GM10847 (cell line): ENCODE results near the gene CLIC4.

Experiments used
- POLR2A ChIP-seq: IDR thresholded peaks from 2 replicates; pipeline ENCODE4 v1.6.1; 2011; ENCODE audit not compliant: insufficient read length; ENCODE audit errors: extremely low read depth

Gene CLIC4

DNA sequence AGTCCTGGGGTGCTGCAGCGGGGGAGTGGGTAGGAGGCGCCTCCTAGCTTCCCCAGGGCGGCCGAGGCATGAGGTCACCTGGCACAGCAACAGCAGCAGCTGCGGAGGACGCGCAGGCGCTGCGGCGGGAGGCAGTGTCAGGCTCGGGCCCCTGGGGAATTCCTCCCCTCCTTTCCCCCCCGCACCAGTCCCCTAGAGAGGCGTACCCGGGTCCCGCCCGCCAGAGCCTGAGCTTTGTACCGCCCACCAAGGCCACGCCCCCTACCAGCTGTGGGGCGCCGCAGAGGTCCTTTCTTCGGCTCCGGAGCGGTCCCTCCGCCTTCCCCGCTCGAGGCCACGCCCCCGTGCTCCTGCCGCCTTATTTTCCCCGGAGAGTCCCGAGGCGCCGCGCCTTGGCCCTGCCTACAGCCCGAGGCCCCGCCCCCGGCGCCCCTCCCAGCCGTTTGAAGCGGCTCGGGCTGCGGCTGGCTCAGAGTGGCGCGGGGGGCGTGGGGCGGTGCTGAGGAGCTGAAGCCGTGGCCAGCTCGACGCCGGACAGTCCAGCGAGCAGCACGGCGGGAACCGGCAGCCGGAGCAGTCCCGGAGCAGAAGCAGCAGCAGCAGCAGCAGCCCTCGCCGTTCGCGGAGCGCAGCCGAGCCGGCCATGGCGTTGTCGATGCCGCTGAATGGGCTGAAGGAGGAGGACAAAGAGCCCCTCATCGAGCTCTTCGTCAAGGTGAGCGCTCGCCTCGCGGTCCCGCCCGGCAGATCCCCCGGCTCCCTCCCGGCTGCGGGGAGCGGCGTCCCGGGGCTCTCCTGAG, at the start of gene CLIC4:
TSS of gene CLIC4 (plus strand) at position 537 of the 800 bp plus-strand sequence. CDS start at position 644, 107 bp downstream.
- peak; percentile 74 for TF ChIP-seq POLR2A

DNA sequence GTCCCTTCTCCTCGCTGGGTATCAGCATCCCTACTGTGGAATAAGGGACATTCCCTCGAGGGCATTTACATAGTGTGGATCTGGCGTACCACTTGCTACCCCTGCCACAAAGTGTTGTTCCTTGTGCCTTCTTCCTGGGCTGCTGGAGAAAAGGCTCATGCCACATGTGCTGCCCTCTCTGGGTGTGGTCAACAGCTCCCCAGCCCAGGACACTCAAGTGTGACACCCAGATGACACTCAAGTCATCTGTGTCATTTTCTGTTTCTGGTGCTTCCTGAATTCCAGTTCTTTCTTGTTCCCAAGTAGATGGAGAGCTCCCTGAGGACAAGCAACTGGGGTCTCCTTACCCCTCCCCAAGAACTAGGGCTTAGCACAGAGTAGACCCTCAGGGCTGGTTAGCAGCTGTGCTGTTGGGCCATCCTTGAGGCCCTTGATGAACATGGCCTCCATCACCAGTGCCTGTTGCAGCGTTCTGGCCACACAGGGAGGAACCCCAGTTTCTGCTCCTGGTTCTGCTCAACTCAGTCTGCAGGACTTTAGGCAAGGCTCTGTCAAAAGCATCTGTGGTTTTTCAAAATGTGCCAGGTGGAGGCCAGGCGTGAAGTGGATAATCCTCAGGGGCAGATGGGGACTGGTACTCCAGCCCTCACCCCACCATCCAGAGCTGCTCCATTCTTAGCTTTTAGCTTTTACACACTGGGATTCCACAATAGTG, 49.0 kb upstream of the CLIC4 start:
- no peak for TF ChIP-seq POLR2A

DNA sequence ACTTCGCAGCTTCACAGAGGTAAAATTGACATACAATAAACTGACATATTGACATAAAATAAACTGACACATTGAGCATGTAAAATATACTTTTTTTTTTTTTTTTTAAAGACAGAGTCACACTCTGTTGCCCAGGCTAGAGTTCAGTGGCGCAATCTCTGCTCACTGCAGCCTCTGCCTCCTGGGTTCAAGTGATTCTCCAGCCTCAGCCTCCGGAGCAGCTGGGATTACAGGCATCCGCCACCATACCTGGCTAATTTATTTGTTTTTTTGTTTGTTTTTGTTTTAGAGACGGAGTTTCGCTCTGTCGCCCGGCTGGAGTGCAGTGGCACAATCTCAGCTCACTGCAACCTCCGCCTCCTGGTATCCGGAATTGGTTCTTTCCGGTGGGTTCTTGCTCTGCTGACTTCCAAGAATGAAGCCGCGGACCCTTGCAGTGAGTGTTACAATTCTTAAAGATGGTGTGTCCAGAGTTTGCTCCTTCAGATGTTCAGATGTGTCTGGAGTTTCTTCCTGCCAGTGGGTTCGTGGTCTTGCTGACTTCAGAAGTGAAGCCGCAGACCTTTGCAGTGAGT, 48.4 kb upstream of the CLIC4 start:
- no peak for TF ChIP-seq POLR2A

DNA sequence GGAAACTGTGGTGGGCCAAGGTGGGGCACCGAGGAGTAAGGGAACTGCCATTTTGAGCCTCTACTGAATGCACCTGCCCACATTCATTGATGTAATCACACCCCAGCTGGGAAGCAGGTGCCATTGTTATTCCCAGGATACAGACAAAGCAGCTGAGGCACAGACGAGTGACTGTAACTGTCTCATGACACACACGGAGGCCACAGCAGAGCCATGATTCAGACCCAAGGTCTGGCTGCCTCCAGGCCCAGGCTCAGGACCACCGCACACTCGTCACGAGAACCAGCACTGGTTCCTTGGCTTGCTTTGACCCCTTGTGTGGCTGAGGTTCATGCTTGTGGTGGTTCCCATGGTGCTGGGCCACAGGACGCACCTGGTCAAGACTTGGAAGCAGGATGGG, 45.6 kb upstream of the CLIC4 start:
- no peak for TF ChIP-seq POLR2A

DNA sequence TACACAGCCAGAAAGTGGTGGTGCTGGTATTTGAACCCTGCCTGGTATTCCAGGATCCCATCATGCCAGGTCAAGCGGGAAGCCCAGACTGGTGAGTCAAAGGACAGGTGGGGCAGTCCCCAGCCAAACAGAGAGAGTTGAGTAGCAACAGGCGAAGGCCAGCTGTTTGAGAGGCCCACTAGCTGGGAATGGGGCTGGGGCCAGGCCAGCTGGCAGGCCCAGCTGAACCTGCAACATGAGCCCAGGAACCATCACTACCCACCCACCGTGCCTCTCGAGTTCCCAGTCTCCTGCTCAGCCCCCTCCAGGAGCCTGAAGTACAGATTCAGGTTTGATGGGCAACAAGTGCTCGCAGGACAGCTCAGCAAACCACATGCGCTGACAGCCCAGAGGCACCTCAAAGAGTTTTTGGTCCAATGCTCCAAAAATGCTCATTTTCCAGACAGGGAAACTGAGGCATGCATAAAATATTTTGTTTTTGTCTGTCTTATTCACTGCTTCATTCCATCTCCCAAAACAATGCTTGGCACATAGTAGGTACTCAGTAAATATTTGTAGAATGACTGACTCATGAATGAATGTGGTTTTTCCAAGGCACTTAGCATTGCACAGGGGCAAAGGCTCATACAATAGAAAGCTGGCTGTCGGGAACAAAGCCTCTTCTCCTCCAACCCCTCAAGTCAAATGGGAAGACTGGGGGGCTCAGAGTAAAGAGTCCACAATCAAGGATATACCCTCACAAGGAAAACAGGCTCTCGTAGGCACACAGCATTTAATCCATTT, 42.5 kb upstream of the CLIC4 start:
- no peak for TF ChIP-seq POLR2A

DNA sequence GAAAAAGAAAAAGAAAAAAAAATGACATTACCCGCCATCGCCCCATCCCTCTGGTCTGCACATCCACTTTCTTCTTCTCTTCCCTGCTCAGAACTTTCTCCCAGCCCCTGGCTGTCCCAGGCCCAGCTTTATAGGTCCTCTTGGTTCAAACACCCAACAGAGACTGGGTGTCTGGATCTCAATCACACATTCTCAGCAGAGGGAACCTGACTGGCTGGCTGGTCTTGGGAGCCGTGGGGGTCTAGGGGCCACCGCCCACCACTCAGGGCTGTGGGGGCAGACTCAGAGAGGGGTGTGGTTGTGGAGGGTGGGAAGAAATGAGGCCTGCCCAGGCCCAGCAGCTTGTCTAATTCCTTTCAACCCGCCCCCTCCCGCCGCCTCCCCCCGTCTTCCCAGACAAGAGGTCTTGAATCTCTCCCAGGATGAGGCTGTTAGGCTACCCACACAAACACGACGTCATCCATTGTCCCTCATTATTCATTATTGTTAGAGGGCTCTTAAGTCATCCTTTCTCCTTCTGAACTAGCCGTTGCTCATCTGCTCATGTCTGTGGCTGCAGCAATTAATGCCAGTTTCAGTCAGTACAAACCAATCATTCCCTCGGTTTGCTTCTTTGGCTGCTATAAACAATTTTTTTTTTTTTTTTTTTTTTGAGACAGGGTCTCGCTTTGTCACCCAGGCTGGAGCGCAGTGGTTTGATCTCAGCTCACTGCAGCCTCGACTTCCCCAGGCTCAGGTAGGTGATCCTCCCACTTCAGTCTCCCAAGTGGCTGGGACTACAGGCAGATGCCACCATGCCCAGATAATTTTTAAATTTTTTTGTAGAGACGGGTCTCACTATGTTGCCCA, 40.6 kb upstream of the CLIC4 start:
- no peak for TF ChIP-seq POLR2A

DNA sequence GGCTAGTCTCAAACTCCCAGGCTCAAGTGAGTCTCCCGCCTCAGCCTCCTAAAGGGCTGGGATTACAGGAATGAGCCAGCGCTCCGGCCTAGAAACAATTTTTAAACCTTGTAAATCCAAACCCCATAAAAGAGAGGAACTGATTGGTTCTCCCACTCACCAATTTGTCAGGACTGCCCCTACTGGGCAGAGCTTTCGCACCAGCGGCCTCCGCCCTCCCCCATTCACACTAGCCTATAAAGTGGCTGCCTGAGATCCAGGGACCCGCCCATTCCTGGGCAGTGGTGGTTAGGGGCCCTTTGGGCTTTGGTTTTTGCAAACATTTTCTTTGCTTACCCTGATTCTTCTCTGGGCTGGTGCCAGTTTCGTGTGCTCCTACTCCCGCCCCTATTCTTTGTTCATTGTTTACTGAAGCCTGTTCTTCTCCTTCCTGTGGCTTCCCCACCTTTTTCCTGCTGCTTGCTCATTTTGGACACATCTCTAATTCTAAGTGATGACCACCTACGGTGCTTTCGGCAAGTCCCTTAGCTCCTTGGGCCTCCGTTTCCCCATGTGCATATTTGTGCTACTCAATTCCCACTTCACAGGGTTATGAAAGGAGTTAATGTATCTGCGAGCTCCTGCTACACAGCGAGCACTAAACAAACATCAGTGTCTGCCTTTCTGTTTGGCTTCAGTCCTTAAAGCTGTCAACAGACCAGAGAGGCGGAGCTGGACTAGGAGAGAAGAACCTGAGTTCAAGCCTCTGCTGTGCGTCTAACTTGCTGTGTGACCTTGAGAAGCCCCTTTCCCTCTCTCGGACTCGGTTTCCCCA, 39.8 kb upstream of the CLIC4 start:
- TF ChIP-seq POLR2A, result no peak

DNA sequence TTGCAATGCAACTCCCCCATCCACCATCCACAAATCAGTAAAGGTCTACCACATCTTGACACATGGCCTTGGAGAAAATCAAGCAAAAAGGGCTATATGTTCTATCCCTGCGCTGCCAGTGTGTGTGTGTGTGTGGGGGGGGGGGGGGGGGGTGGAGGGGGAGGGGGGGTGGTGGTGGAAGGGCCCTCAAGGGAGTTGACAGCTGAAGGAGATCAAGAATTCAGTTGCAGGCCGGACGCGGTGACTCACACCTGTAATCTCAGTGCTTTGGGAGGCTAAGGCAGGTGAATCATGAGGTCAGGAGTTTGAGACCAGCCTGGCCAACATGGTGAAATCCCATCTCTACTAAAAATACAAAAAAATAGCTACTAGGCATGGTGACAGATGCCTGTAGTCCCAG, 37.6 kb upstream of the CLIC4 start:
- TF ChIP-seq POLR2A, result no peak

DNA sequence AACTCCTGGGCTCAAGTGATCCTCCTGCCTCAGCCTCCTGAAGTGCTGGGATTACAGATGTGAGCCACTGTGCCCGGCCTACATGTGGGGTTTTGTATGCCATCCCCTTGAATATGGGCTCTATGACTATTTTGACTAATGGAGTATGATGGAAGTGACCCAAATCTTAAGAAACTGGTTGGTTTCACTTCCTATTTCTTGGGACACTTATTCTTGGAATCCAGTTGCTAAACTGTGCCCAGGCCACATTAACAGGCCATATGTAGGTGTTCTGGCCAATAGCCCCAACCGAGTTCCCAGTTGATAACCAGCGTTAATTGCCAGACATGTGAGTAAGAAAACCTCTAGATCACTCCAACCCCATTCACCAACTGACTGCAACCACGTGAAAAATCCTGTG, 36.3 kb upstream of the CLIC4 start:
- no peak for TF ChIP-seq POLR2A

DNA sequence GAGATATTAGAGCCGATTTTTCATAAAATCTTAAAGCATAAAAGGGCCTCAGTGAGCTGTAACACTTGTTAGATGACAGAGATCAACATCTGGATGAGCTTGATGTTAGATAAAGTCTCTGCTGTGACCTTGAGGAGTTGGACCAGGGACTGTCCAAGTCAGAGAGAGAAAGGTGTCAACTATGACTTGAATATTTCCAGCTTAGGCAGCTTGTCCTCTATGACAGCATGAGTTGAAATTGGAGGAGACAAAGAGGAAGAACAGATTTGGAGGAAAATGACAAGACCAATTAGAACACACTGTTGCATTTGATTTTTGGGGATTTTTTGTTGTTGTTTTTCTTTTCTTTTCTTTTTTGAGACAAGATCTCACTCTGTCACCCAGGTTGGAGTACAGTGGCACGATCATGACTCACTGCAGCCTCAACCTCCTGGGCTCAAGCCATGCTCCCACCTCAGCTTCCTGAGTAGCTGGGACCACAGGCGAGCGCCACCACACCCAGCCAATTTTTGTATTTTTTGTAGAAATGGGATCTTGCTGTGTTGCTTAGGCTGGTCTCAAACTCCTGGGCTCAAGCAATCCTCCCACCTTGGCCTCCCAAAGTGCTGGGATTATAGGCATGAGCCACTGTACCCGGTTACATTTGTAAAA, 35.3 kb upstream of the CLIC4 start:
- no peak for TF ChIP-seq POLR2A

DNA sequence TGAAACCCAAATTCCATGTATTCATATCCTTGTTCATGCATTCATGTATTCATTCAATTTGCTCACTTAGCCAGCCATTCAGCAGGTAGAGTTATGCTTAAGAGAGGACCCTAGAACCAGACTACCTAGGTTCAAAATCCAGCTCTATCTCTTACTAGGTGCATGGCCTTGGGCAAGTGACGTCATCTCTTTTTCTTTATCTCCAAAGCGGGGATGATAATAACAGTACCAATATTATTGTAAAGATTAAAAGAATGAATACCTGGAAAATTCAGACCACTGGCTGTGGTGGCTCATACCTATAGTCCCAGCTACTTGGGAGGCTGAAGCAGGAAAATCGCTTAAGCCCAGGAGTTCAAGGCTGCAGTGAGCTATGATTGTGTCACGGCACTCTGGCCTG, 33.9 kb upstream of the CLIC4 start:
- no peak for TF ChIP-seq POLR2A

DNA sequence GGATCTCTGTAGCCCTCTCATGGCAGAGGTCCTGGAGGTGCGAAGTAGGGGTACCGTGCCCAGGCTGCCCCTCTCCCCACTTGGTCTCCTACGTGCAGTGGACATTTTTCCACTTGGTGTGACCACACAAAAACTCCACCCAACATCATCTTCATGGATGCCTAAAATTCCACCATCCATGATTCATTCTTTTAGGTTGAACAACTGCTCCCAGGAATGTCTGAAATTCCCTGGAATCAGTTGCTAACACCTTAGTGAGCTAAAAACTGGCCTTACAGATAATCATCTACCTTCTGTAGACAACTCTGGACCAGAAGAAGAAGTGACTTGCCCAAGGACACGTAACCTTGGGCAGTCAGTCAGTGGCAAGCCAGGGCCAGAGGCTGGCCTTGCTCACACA, 32.1 kb upstream of the CLIC4 start:
- TF ChIP-seq POLR2A, result no peak

DNA sequence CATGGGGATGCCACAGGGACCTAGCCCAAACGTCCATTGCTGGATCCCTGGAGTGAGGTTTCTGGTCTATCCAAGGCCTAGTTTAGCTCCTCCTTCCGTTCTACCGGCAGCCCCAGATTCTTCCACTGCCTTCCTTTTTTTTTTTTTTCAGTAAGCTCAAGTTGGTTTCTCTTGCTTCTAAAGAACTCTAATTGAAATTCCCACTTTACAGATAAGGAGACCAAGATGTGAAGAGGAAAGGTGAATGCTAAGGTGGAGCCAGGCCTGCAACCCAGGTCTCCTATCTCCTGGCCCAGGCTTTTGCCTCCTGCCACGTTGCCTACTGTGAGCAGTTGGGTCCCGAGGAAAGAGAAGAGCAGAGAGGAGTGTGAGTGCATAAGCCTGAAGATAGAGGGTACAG, 31.5 kb upstream of the CLIC4 start:
- no peak for TF ChIP-seq POLR2A
